ENCODE measurements around the gene RRH. TPM values are rescaled to one million over a fixed set of nuclear protein-coding genes. Genes with fewer than 3 reads are reported as not detected.

RRH gene
- total RNA-seq, 1 experiment from 2014 or later: not detected

- Mint-ChIP-seq H3K36me3 (no peaks in the 10 kb centered on the region), H3K4me3 (no peak overlapping the region), H3K9me3 (peaks cover 16% of the 10 kb centered on the region), H3K27me3 (ENCODE audit: low read depth) (no peaks in the 10 kb centered on the region; the same call in 1 of the 2 replicates), H3K27ac (no peak overlapping the region), H3K4me1 (no peaks in the 10 kb centered on the region)
- ATAC-seq (no peak), DNase-seq (ENCODE audit: low spot score) (no peak)
- POLR2A ChIA-PET: no interaction called here
- CTCF ChIA-PET: no interaction called here
- TF ChIP-seq KAT7 (CRISPR knock-in tag; IDR thresholded peaks at IDR 0.05; ENCODE audit: borderline replicate concordance): no peak
- no peak for TF ChIP-seq ZSCAN18 (CRISPR knock-in tag; IDR thresholded peaks at IDR 0.05)
- TF ChIP-seq PRRX2 (CRISPR knock-in tag; IDR thresholded peaks at IDR 0.05): no peak
- TF ChIP-seq, protein P1, sequence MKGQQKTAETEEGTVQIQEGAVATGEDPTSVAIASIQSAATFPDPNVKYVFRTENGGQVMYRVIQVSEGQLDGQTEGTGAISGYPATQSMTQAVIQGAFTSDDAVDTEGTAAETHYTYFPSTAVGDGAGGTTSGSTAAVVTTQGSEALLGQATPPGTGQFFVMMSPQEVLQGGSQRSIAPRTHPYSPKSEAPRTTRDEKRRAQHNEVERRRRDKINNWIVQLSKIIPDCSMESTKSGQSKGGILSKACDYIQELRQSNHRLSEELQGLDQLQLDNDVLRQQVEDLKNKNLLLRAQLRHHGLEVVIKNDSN (CRISPR knock-in tag; IDR thresholded peaks at IDR 0.05): no peak
- no peak for TF ChIP-seq ZNF396 (CRISPR knock-in tag; IDR thresholded peaks at IDR 0.05; ENCODE audit: borderline replicate concordance)
- TF ChIP-seq ATF1 (CRISPR knock-in tag; IDR thresholded peaks at IDR 0.05): no peak
- TF ChIP-seq FOXJ3 (CRISPR knock-in tag; IDR thresholded peaks at IDR 0.05; ENCODE audit: borderline replicate concordance): no peak
- TF ChIP-seq ZNF425 (CRISPR knock-in tag; conservative IDR thresholded peaks at IDR 0.05): no peak
- TF ChIP-seq CREM (CRISPR knock-in tag; IDR thresholded peaks at IDR 0.05): no peak
- no peak for TF ChIP-seq GRHL2 (CRISPR knock-in tag; IDR thresholded peaks at IDR 0.05; ENCODE audit: insufficient replicate concordance, severe bottlenecking)
- TF ChIP-seq TP53 (CRISPR knock-in tag; IDR thresholded peaks at IDR 0.05): no peak
- TF ChIP-seq ZNF263 (CRISPR knock-in tag; IDR thresholded peaks at IDR 0.05; ENCODE audit: low read depth): no peak
- TF ChIP-seq ERG (CRISPR knock-in tag; IDR thresholded peaks at IDR 0.05): no peak
- TF ChIP-seq, protein P2, sequence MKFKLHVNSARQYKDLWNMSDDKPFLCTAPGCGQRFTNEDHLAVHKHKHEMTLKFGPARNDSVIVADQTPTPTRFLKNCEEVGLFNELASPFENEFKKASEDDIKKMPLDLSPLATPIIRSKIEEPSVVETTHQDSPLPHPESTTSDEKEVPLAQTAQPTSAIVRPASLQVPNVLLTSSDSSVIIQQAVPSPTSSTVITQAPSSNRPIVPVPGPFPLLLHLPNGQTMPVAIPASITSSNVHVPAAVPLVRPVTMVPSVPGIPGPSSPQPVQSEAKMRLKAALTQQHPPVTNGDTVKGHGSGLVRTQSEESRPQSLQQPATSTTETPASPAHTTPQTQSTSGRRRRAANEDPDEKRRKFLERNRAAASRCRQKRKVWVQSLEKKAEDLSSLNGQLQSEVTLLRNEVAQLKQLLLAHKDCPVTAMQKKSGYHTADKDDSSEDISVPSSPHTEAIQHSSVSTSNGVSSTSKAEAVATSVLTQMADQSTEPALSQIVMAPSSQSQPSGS (CRISPR knock-in tag; IDR thresholded peaks at IDR 0.05; ENCODE audit: borderline replicate concordance, low read depth): no peak
- TF ChIP-seq, protein P3, sequence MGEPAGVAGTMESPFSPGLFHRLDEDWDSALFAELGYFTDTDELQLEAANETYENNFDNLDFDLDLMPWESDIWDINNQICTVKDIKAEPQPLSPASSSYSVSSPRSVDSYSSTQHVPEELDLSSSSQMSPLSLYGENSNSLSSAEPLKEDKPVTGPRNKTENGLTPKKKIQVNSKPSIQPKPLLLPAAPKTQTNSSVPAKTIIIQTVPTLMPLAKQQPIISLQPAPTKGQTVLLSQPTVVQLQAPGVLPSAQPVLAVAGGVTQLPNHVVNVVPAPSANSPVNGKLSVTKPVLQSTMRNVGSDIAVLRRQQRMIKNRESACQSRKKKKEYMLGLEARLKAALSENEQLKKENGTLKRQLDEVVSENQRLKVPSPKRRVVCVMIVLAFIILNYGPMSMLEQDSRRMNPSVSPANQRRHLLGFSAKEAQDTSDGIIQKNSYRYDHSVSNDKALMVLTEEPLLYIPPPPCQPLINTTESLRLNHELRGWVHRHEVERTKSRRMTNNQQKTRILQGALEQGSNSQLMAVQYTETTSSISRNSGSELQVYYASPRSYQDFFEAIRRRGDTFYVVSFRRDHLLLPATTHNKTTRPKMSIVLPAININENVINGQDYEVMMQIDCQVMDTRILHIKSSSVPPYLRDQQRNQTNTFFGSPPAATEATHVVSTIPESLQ (CRISPR knock-in tag; IDR thresholded peaks at IDR 0.05): no peak
These were observed 26.5 kb upstream of the RRH start for GRCh38 chr4:109801099-109801789.

- DNase-seq (ENCODE audit: low spot score) (no peak), ATAC-seq (no peak)
- POLR2A ChIA-PET: no interaction called here
- CTCF ChIA-PET: interaction anchor here (0.6 to 1.2 kb wide), 2 partner anchors 99 to 100 kb away, joined by 4 read pairs; partner anchors contain the start of gene CASP6
- H3K27me3 Mint-ChIP-seq (ENCODE audit: low read depth): no peaks in the 10 kb centered on the region; the same call in 1 of the 2 replicates
- no peaks in the 10 kb centered on the region for H3K4me1 Mint-ChIP-seq
- no peaks in the 10 kb centered on the region for H3K36me3 Mint-ChIP-seq
- TF ChIP-seq, protein P4, sequence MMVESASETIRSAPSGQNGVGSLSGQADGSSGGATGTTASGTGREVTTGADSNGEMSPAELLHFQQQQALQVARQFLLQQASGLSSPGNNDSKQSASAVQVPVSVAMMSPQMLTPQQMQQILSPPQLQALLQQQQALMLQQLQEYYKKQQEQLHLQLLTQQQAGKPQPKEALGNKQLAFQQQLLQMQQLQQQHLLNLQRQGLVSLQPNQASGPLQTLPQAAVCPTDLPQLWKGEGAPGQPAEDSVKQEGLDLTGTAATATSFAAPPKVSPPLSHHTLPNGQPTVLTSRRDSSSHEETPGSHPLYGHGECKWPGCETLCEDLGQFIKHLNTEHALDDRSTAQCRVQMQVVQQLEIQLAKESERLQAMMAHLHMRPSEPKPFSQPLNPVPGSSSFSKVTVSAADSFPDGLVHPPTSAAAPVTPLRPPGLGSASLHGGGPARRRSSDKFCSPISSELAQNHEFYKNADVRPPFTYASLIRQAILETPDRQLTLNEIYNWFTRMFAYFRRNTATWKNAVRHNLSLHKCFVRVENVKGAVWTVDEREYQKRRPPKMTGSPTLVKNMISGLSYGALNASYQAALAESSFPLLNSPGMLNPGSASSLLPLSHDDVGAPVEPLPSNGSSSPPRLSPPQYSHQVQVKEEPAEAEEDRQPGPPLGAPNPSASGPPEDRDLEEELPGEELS (CRISPR knock-in tag; IDR thresholded peaks at IDR 0.05): no peak
- TF ChIP-seq MYBL2 (CRISPR knock-in tag; IDR thresholded peaks at IDR 0.05): no peak
- TF ChIP-seq, protein P1 (CRISPR knock-in tag; IDR thresholded peaks at IDR 0.05): no peak
- no peak for TF ChIP-seq EMX1 (CRISPR knock-in tag; IDR thresholded peaks at IDR 0.05)
- TF ChIP-seq RORB (CRISPR knock-in tag; IDR thresholded peaks at IDR 0.05): no peak
- no peak for TF ChIP-seq ZNF396 (CRISPR knock-in tag; IDR thresholded peaks at IDR 0.05; ENCODE audit: borderline replicate concordance)
- H3K9me3 Mint-ChIP-seq: peaks cover 11% of the 10 kb centered on the region
- no peak within 1 kb of the TSS for H3K4me3 Mint-ChIP-seq
- no peak within 1 kb of the TSS for H3K27ac Mint-ChIP-seq
These were observed 25.9 kb upstream of the RRH start, which contains the start of gene CFI for GRCh38 chr4:109801895-109802319. Gene CFI, minus strand, starts transcription at chr4:109801999. Its CDS starts 28 bp downstream, at chr4:109801971.
